HFFc6 (cell line): ENCODE results near the gene JRKL. TPM values are rescaled to one million over a fixed set of nuclear protein-coding genes. Genes with fewer than 3 reads are reported as not detected.

Experiments
- DNase-seq: peaks from one replicate; pipeline ENCODE4 v3.0.0-alpha.2; 2018
- H3K27ac Mint-ChIP-seq: 2 replicates; pipeline ENCODE4 v1.8.0; 2020; ENCODE audit warnings: mild to moderate bottlenecking, mixed read lengths
- H3K27me3 Mint-ChIP-seq: 2 replicates; pipeline ENCODE4 v1.8.0; 2021; ENCODE audit warnings: mild to moderate bottlenecking, moderate library complexity, mixed read lengths; ENCODE audit not compliant: insufficient read depth
- H3K36me3 Mint-ChIP-seq: 2 replicates; pipeline ENCODE4 v1.8.0; 2021; ENCODE audit warnings: low read depth, mixed read lengths
- H3K4me1 Mint-ChIP-seq: 2 replicates; pipeline ENCODE4 v1.8.0; 2020; ENCODE audit warnings: low read depth, mixed read lengths
- H3K4me3 Mint-ChIP-seq: 2 replicates; pipeline ENCODE4 v1.8.0; 2020; ENCODE audit warnings: mild to moderate bottlenecking, moderate library complexity, mixed read lengths
- H3K9me3 Mint-ChIP-seq: 2 replicates; pipeline ENCODE4 v1.8.0; 2020; ENCODE audit warnings: mild to moderate bottlenecking, mixed read lengths
- long read RNA-seq: library from polyadenylated mRNA; unstranded; transcript quantifications from one replicate; pipeline ENCODE4 v2.0.0, GENCODE V29; 2019
- total RNA-seq, 6 experiments: library from RNA; stranded (reverse); fragmentation: NEBNext Ultra II Directional; extraction: Animal tissue kit (Norgen Biotek cat#: 25700); gene quantifications; 2 replicates in 1 of 6; 3 replicates in 5 of 6; pipeline ENCODE4 v1.2.3, GENCODE V29; 2021
- TF ChIP-seq, protein P1 (sequence below): fragments of 200-600 bp; sonication (generic); IDR thresholded peaks from 2 replicates; pipeline ENCODE4 v1.5.0; 2021; ENCODE audit warnings: antibody characterized with exemption, mild to moderate bottlenecking

JRKL gene
- total RNA-seq = 10 to 100 TPM; 11.1 to 15.1 (median 13.5) TPM
- long read RNA-seq, transcript JRKL-201 (2 exons, 2,855 nt) = major isoform, 7 of 14 reads
- long read RNA-seq, partial matches to known transcripts = 0 of 14 reads
- long read RNA-seq, other reads (novel, unspliced or antisense) = 7 of 14 reads

DNA sequence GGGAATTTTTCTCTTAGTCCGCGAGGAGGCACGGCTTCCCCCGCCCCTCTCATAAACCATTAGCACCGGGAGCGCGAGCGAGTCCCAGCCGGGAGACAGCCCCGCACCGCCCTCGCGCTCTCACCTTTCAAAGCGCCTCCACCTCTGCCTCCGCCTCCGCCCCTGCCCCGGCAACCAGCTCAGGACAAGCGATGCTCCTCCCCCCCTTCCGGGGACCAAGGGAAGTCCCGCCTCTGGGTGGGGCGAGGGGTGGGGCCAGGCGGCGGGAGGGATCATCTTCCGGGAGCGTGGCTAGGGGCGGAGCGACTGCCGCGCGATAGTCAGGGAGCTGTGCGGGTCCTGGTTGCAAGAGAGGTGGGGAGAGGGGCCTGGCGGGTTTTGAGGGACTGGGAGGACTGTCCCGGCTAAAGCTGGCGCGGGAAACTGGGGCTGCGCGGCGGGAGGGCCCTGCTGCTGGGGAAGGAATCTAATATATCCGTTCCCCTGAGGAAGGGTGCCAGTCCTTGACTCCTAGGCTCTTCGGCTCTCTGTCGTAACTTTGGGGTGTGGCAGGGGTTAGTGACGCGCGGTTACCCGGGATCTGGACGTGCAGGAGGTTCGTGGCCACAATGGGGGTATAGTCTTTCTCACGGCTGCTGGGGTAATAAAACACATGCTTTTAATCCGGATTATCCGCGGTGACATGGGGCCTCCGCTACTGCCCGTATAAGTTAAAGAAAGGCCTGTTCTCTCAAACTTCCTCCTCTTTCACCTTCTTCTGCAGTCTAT is at the start of gene JRKL, which contains the start of gene CCDC82:
Gene JRKL, plus strand, starts transcription at position 294 of the 768 bp plus-strand sequence. CDS start 637 bp downstream, outside the sequence.
Gene CCDC82, minus strand, starts transcription at position 193 of the 768 bp plus-strand sequence. CDS start 5,165 bp downstream, outside the sequence.
- Mint-ChIP-seq H3K4me1 (peaks cover 73% of the 10 kb centered on the region), H3K9me3 (no peaks in the 10 kb centered on the region), H3K27me3 (no peaks in the 10 kb centered on the region), H3K4me3 (peak within 1 kb of the TSS; percentile 93), H3K27ac (peak within 1 kb of the TSS; percentile 95), H3K36me3 (peaks cover 18% of the 10 kb centered on the region)
- TF ChIP-seq, protein P1, sequence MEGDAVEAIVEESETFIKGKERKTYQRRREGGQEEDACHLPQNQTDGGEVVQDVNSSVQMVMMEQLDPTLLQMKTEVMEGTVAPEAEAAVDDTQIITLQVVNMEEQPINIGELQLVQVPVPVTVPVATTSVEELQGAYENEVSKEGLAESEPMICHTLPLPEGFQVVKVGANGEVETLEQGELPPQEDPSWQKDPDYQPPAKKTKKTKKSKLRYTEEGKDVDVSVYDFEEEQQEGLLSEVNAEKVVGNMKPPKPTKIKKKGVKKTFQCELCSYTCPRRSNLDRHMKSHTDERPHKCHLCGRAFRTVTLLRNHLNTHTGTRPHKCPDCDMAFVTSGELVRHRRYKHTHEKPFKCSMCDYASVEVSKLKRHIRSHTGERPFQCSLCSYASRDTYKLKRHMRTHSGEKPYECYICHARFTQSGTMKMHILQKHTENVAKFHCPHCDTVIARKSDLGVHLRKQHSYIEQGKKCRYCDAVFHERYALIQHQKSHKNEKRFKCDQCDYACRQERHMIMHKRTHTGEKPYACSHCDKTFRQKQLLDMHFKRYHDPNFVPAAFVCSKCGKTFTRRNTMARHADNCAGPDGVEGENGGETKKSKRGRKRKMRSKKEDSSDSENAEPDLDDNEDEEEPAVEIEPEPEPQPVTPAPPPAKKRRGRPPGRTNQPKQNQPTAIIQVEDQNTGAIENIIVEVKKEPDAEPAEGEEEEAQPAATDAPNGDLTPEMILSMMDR = peak; percentile 24; the same call in 1 of the 2 replicates
- DNase-seq = peak; percentile 90

- TF ChIP-seq, protein P1 = no peak
- DNase-seq = no peak
- peaks cover 66% of the 10 kb centered on the region for H3K4me1 Mint-ChIP-seq
- H3K4me3 Mint-ChIP-seq = peak overlapping the region; percentile 95
- H3K27me3 Mint-ChIP-seq = no peaks in the 10 kb centered on the region; the same call in 1 of the 2 replicates
- H3K27ac Mint-ChIP-seq = peak overlapping the region; percentile 95
- no peaks in the 10 kb centered on the region for H3K9me3 Mint-ChIP-seq
- peaks cover 50% of the 10 kb centered on the region for H3K36me3 Mint-ChIP-seq
Observed at GRCh38 chr11:96340555-96340885, 49.3 kb upstream of the JRKL start.

DNA sequence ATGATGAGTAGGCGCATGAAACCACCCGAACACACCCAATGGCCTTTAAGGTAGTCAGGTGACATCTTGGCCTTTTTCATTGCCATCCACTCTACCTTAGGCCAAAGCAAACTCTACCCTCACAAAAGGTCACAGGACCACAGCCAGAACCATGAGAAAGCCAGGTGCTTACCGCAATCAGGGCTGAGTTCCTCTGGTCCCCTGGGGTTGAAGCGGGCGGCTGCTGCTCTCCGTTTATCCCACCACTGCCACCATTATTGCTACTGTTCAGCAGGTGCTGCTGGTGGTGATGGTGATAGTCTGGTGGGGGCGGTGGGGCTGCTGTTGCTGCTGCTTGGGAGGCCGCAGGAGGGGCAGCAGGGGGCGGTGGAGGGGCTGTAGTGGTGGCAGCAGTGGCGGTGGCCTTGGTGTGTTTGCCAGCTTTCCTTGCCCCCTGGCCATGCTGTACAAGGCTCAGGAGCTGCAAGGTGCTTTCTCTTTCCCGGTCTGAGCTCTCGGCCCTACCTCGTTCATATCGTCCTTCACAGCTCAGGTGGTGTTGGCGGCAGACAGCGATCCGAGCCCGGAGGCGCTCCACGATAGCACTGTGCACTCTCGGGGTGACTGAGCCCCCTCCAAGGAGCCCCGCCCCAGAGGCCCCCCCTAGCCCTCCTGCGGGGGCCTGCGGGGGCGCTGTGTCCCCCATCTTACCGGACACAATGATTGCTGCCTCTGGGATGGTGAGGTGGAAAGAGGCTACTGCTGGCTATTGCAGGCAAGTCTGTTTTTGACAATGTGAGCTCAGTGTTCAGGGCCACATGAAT is 48.4 kb upstream of the JRKL start:
- peaks cover 41% of the 10 kb centered on the region for H3K36me3 Mint-ChIP-seq
- H3K27me3 Mint-ChIP-seq = no peaks in the 10 kb centered on the region; the same call in 1 of the 2 replicates
- peak overlapping the region; percentile 95 for H3K4me3 Mint-ChIP-seq
- no peaks in the 10 kb centered on the region for H3K9me3 Mint-ChIP-seq
- peak overlapping the region; percentile 95 for H3K27ac Mint-ChIP-seq
- DNase-seq = peak; percentile 54
- TF ChIP-seq, protein P1 = peak; percentile 77
- peaks cover 57% of the 10 kb centered on the region for H3K4me1 Mint-ChIP-seq

DNA sequence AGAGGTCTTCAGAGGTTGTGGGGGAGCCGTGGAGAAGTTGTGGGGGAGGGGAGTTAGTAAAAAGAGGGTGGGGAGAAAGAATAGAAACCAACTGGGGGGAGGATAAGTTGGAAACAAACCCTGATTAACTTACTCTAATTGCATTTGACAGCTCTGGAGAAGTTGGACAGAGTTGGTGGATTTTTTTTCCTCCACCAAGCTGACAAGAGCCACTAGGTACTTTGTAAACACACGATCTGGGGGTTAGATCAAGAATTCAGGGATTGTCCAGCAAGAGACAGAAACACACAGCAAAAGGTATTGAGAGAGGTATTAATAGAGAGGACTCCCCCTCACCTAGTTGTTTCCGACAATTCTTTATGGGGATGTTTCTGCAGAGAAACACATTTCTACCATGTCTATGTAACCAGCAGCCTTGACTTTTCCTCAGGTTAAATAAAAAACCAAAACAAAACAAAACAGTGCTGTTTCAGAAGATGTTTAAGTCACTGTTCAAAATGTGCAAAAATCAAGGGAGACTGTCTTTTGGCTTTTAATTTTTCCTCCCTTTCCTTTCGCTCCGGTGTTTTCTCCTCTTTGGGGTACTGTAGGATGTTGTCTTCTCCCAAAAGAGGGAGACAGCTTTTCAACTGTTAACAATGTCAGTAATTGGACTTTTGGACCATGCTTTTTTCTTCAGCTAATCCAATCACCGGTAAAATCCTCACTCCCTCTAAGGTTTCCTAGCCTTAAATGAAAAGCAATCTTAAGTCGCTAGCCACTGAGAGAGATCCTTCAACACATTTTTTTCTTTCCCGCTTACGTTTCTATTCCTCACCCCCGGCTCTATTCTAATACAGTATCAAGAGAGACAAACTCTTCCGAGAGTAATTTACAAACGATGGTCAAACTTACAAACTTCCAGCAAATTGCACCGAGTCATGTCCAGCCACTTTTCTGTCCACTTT is 47.5 kb upstream of the JRKL start:
- Mint-ChIP-seq H3K27me3 (no peaks in the 10 kb centered on the region; the same call in 1 of the 2 replicates), H3K27ac (peak overlapping the region; percentile 95), H3K4me1 (peaks cover 50% of the 10 kb centered on the region), H3K36me3 (peaks cover 38% of the 10 kb centered on the region), H3K4me3 (peak overlapping the region; percentile 95), H3K9me3 (no peaks in the 10 kb centered on the region)
- TF ChIP-seq, protein P1 = no peak
- DNase-seq = no peak
